Natural killer cell (primary cell): ENCODE data around the gene CHRNA3. TPM values are rescaled to one million over a fixed set of nuclear protein-coding genes. Genes with fewer than 3 reads are reported as not detected.
"Not testable (repeated sequence)": the region's sequence is repeated elsewhere in the genome, so short reads cannot be mapped to it uniquely, and the experiment has no call there.

Experiments used
- ATAC-seq, 3 donors: fragments of 150-1000 bp in 2 of 3; fragments of 200-7000 bp in 1 of 3; cut with Tn5 transposase; 1 replicate in 1 of 3; 2 replicates in 2 of 3; pipeline ENCODE4 v1.10.0; 2021; ENCODE audit warnings: mild to moderate bottlenecking in 2 of 3, moderate library complexity in 2 of 3
- DNase-seq, 2 donors: peaks; one replicate each; pipeline versions ENCODE4 v3.0.0 to v3.0.0-alpha.2; 2013 to 2021; ENCODE audit warnings: mixed read lengths in 1 of 2
- H3K27ac ChIP-seq: one replicate; pipeline ENCODE4 v1.5.1; 2013; ENCODE audit warnings: mild to moderate bottlenecking, low read length
- H3K27me3 ChIP-seq: one replicate; pipeline ENCODE4 v1.6.1; 2013; ENCODE audit warnings: low read length; ENCODE audit not compliant: control insufficient read depth, insufficient read depth
- H3K36me3 ChIP-seq: one replicate; pipeline ENCODE4 v1.6.1; 2013; ENCODE audit warnings: low read length; ENCODE audit not compliant: control insufficient read depth, insufficient read depth
- H3K4me1 ChIP-seq: one replicate; pipeline ENCODE4 v1.6.1; 2013; ENCODE audit warnings: low read length; ENCODE audit not compliant: control insufficient read depth, insufficient read depth
- H3K4me3 ChIP-seq: one replicate; pipeline ENCODE4 v1.5.1; 2013; ENCODE audit warnings: low read length
- H3K9me3 ChIP-seq: one replicate; pipeline ENCODE4 v1.6.1; 2013; ENCODE audit warnings: low read length; ENCODE audit not compliant: control insufficient read depth, insufficient read depth
- H3K27ac Mint-ChIP-seq, 2 donors: one replicate each; pipeline ENCODE4 v1.8.0; 2022; ENCODE audit warnings: mild to moderate bottlenecking in 2 of 2, mixed read lengths in 2 of 2, moderate library complexity in 1 of 2
- H3K27me3 Mint-ChIP-seq, 2 donors: one replicate each; pipeline ENCODE4 v1.8.0; 2022; ENCODE audit warnings: low read depth in 2 of 2, mixed read lengths in 2 of 2
- H3K36me3 Mint-ChIP-seq: one replicate; pipeline ENCODE4 v1.8.0; 2022; ENCODE audit warnings: mixed read lengths
- H3K4me1 Mint-ChIP-seq, 2 donors: one replicate each; pipeline ENCODE4 v1.8.0; 2022; ENCODE audit warnings: mixed read lengths in 2 of 2
- H3K4me3 Mint-ChIP-seq: one replicate; pipeline ENCODE4 v1.8.0; 2022; ENCODE audit warnings: mild to moderate bottlenecking, moderate library complexity, mixed read lengths
- H3K9me3 Mint-ChIP-seq, 2 donors: one replicate each; pipeline ENCODE4 v1.8.0; 2022; ENCODE audit warnings: mixed read lengths in 2 of 2
- WGBS: methylation state at CpG from one replicate; pipeline ENCODE4 v1.1.7; 2013; ENCODE audit warnings: missing lambda C conversion rate; ENCODE audit not compliant: insufficient coverage; 5-methylcytosine and 5-hydroxymethylcytosine counted together
- intact Hi-C: fragments of 100-400 bp; cut with micrococcal nuclease; formaldehyde crosslinking; loops from one replicate; pipeline ENCODE4 v1.14.2; 2022
- total RNA-seq, 4 donors: library from RNA; stranded (reverse); fragments of 120-200 nt in 1 of 4; gene quantifications; one replicate each; pipeline versions ENCODE4 v1.2.3 to v1.2.4, GENCODE V29; 2013 to 2022
- TF ChIP-seq, protein P1 (sequence below): fragments of 200-600 bp; IDR thresholded peaks from one replicate; pipeline ENCODE4 v1.8.0; 2022; ENCODE audit warnings: antibody characterized with exemption

The CHRNA3 gene
- total RNA-seq, 3 donors from 2014 or later (not counting 1 experiment from before 2014, with no cell fraction given) = not detected

DNA sequence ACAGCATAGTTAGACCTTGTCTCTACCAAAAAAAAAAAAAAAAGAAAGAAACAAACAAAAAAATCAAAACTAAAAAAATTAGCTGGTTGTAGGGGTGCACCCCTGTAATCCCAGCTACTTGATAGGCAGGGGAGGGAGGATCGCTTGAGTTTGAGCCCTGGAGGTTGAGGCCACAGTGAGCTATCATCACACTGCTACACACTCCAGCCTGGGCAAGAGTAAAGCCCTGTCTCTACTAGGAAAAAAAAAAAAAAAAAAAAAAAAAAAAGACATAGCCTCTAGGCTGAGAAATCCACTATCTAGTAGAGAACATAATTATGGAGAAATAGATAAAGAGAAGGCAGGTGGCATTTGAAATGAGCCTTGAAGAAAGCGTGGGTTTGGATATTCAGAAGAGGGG is 57.7 kb downstream of the CHRNA3 start:
- intact Hi-C loops = no loop called here
- Mint-ChIP-seq H3K4me3 (peak overlapping the region; percentile 21), H3K9me3 (no peaks in the 10 kb centered on the region), H3K36me3 (no peaks in the 10 kb centered on the region), H3K27me3 (peaks cover 16 to 19% of the 10 kb centered on the region in 2 donors), H3K27ac (no peak overlapping the region), H3K4me1 (peaks cover 22 to 23% of the 10 kb centered on the region in 2 donors)
- TF ChIP-seq, protein P1, sequence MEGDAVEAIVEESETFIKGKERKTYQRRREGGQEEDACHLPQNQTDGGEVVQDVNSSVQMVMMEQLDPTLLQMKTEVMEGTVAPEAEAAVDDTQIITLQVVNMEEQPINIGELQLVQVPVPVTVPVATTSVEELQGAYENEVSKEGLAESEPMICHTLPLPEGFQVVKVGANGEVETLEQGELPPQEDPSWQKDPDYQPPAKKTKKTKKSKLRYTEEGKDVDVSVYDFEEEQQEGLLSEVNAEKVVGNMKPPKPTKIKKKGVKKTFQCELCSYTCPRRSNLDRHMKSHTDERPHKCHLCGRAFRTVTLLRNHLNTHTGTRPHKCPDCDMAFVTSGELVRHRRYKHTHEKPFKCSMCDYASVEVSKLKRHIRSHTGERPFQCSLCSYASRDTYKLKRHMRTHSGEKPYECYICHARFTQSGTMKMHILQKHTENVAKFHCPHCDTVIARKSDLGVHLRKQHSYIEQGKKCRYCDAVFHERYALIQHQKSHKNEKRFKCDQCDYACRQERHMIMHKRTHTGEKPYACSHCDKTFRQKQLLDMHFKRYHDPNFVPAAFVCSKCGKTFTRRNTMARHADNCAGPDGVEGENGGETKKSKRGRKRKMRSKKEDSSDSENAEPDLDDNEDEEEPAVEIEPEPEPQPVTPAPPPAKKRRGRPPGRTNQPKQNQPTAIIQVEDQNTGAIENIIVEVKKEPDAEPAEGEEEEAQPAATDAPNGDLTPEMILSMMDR = no peak
- WGBS = 94% methylated on average over 1 of the region's 2 CpGs
- H3K4me3 ChIP-seq = no peak overlapping the region
- peaks cover 5% of the 10 kb centered on the region for H3K27me3 ChIP-seq
- no peaks in the 10 kb centered on the region for H3K36me3 ChIP-seq
- no peak overlapping the region for H3K27ac ChIP-seq
- DNase-seq (no peak), ATAC-seq (no peak)
- peaks cover 17% of the 10 kb centered on the region for H3K4me1 ChIP-seq
- no peaks in the 10 kb centered on the region for H3K9me3 ChIP-seq

DNA sequence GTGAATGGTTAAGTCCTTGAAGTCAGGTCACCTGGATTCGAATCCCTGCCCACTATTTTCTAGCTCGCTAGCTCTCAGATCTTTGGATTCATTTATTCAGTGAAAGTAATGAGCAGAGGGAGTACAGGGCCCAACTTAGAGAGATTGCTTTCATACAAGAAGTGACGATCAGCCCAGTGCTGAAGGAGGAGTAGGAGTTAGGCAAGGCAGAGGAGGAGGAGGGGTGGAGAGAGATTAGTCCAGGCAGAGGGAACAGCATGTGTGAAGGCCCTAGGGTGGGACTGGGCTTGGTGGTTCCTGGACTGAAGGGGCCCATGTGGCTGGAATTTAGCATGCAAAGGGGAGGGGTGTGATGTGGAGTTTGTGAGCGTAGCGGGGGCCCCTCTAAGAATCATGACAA is 59.3 kb downstream of the CHRNA3 start:
- ATAC-seq (no peak), DNase-seq (no peak)
- Histone ChIP-seq H3K36me3 (no peaks in the 10 kb centered on the region), H3K9me3 (no peaks in the 10 kb centered on the region), H3K27me3 (peaks cover 2% of the 10 kb centered on the region), H3K4me1 (peaks cover 17% of the 10 kb centered on the region), H3K4me3 (no peak overlapping the region), H3K27ac (no peak overlapping the region)
- no peaks in the 10 kb centered on the region for H3K9me3 Mint-ChIP-seq
- peaks cover 3 to 10% of the 10 kb centered on the region in 2 donors for H3K27me3 Mint-ChIP-seq
- no peaks in the 10 kb centered on the region for H3K36me3 Mint-ChIP-seq
- no peak overlapping the region for H3K27ac Mint-ChIP-seq
- intact Hi-C loops = no loop called here
- WGBS = 91% methylated on average over 5 of the region's 5 CpGs
- no peak overlapping the region for H3K4me3 Mint-ChIP-seq
- TF ChIP-seq, protein P1 = no peak
- peaks cover 17 to 19% of the 10 kb centered on the region in 2 donors for H3K4me1 Mint-ChIP-seq

DNA sequence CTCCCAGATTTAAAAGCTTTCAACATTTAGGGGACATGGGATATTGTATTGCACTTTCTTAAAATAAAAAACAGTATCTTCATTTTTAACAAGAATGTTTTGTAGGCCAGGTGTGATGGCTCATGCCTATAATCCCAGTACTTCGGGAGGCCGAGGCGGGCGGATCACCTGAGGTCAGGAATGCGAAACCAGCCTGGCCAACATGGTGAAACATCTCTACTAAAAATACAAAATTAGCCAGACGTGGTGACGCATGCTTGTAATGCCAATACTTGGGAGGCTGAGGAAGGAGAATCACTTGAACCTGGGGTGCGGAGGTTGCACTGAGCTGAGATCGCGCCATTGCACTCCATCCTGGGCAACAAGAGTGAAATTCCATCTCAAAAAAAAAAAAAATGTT is 60.6 kb downstream of the CHRNA3 start:
- 95% methylated on average over 9 of the region's 10 CpGs for WGBS
- H3K9me3 ChIP-seq, ATAC-seq, H3K4me1 ChIP-seq, H3K4me3 Mint-ChIP-seq, H3K9me3 Mint-ChIP-seq, intact Hi-C loops, H3K36me3 Mint-ChIP-seq, H3K27me3 Mint-ChIP-seq, H3K27me3 ChIP-seq, H3K4me3 ChIP-seq, H3K27ac Mint-ChIP-seq, H3K36me3 ChIP-seq, DNase-seq, H3K27ac ChIP-seq: not testable (repeated sequence)
- H3K4me1 Mint-ChIP-seq = peaks cover 10 to 12% of the 10 kb centered on the region in 2 donors

DNA sequence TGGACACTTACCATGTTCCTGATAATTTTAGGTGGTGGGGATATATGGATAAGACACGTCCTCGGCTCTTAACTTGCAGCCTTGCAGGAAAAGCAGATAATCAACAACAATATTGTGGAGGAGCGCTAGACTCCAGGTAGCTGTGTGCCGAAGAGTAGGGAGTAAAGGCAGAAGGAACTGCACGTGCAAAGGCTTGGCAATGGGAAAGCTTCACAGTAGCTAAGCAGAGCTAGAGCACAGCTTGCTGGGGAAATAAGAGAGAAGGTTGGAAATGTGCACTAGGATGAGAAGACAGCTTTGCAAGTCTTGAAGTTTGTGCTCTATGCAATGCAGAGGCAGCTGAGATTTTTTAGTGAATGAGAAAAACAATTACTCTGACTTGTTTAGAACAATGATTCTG is 68.2 kb downstream of the CHRNA3 start:
- no peaks in the 10 kb centered on the region for H3K9me3 ChIP-seq
- intact Hi-C loops = no loop called here
- peaks cover 20% of the 10 kb centered on the region for H3K36me3 Mint-ChIP-seq
- ATAC-seq = no peak
- H3K36me3 ChIP-seq = peaks cover 33% of the 10 kb centered on the region
- H3K4me3 ChIP-seq = no peak overlapping the region
- no peaks in the 10 kb centered on the region for H3K4me1 Mint-ChIP-seq
- TF ChIP-seq, protein P1 = no peak
- H3K27me3 Mint-ChIP-seq = no peaks in the 10 kb centered on the region
- H3K27ac ChIP-seq = no peak overlapping the region
- no peak overlapping the region for H3K4me3 Mint-ChIP-seq
- no peaks in the 10 kb centered on the region for H3K4me1 ChIP-seq
- H3K27me3 ChIP-seq = no peaks in the 10 kb centered on the region
- WGBS = 92% methylated on average over 5 of the region's 5 CpGs
- no peak for DNase-seq
- H3K27ac Mint-ChIP-seq = no peak overlapping the region
- no peaks in the 10 kb centered on the region for H3K9me3 Mint-ChIP-seq
